IMR-90 (cell line): ENCODE results near the gene PGRMC1.

ENCODE experiments used
- CTCF ChIP-seq: conservative IDR thresholded peaks from 2 replicates; pipeline ENCODE4 v1.5.1; 2012; ENCODE audit warnings: mild to moderate bottlenecking, low read depth, low read length, improper control_type of control experiment
- MAZ ChIP-seq: IDR thresholded peaks from 2 replicates; pipeline ENCODE4 v1.6.1; 2012; ENCODE audit warnings: low read depth, mild to moderate bottlenecking, low read length, improper control_type of control experiment, moderate library complexity, borderline replicate concordance
- NFE2L2 ChIP-seq: fragments of 150-350 bp; IDR thresholded peaks from 2 replicates; pipeline ENCODE4 v1.6.1; 2016; ENCODE audit warnings: low read depth, mild to moderate bottlenecking, low read length
- POLR2A ChIP-seq: IDR thresholded peaks from 2 replicates; pipeline ENCODE4 v1.6.1; 2012; ENCODE audit warnings: mild to moderate bottlenecking, low read depth, low read length

- TF ChIP-seq CTCF: no peak
- TF ChIP-seq POLR2A: no peak
- TF ChIP-seq NFE2L2: no peak
- no peak for TF ChIP-seq MAZ
Measured at GRCh38 chrX:119247702-119248101, 11.6 kb downstream of the PGRMC1 start.
